Measurements from ENCODE around the gene SORBS2.

Gene SORBS2

GRCh38 chr4:185677637-185678314, 134.2 kb downstream of the SORBS2 start:
- DNase-seq (ENCODE audit: low read depth): no peak

DNA sequence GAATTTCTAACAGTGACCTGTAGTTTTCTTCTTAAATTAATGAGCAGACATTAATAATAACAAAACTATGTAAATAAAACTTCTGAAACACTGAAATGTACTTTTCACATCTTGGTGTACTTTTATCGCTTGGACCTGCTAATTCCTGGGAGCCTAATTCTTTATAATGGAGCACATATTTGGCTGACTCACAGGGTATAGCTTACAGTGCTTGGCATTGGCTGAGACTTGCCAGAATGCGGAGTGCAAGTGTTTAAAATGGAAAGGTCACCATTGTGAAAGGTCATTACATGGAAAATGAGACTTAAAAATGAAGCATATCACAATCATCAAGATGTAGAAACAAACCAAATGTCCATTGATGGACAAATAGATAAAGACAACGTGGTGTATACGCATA, 139.4 kb downstream of the SORBS2 start:
- no peak for DNase-seq (ENCODE audit: low read depth)

DNA sequence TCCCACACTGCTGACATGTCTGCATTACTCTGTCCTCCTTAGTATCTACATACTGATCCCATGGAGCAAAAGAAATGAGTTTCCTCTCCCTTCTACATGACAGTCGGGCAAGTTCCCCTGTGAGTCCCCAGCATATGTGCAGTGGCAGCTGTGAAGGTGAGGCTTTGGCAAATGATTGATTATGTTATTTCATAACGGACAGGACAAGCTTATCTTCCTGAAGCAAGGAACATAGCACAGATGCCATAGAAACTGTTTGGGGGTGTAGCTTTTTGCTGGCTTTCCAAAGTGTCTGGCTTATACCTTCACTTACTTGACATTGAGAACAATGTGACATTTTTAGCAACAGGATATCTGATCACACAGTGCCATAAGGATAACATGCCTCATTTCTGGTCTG, 139.8 kb downstream of the SORBS2 start:
- DNase-seq (ENCODE audit: low read depth): no peak

GRCh38 chr4:185671496-185671895, 140.5 kb downstream of the SORBS2 start:
- DNase-seq (ENCODE audit: low read depth): no peak

DNA sequence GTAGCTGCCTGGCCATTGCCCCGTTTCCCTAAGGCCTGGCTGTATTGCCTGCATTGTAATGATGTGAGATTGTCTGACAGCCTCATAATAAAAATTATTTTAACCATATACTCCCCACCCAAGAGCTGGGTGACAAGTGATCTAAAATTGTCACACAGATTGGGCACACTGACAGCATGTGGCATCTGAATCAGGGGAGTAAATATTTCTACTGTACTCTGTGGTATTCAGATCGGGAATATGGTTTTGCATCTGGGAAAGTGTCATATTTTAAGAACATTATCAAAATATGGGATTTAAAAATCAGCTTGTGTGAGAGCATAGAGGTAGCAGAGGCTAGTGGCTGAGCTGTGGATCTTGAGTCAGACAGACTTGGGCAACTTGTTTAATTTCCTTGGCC, 140.9 kb downstream of the SORBS2 start:
- DNase-seq (ENCODE audit: low read depth): no peak

DNA sequence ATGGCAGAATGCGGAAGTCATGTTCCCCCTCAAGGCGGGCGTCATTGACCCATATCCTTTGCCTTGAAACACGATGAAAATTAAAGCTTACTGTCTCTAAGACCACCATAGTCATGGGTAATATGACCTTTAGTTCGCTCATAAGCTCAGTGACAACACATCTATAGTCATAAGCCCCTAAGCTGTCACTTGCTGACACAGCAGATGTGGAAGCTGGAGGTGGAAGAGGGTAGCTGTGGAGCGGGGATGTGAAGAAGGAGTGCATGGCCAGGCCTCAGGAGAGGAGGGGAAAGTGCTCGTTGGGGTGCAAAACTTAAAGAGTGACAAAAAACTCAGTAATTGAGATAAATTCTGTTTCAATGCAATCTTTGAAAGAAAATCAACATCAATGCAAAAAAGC, 142.7 kb downstream of the SORBS2 start:
- DNase-seq (ENCODE audit: low read depth): no peak

- no peak for DNase-seq (ENCODE audit: low read depth)
Observed at GRCh38 chr4:185666156-185666555, 145.8 kb downstream of the SORBS2 start.

DNA sequence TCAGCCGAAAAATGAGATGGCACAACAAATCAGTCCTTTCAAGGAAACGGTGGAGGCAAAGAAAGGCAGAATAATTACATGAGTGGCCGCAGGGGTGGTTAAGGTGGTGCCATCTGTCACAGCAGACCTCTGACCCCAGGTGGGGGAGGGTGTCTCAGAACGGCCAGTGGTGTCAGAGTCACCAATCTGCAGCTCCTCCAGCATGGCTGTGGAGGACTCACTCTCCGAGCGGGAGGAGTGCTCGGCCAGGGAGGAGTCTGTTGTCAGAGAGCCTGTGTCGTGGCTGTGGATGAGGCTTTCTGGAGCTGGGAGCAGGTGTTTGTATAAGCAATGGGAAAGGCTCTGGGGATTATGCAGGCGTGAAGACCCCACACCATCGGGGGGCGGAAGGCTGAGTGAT, 146.3 kb downstream of the SORBS2 start:
- no peak for DNase-seq (ENCODE audit: low read depth)

DNA sequence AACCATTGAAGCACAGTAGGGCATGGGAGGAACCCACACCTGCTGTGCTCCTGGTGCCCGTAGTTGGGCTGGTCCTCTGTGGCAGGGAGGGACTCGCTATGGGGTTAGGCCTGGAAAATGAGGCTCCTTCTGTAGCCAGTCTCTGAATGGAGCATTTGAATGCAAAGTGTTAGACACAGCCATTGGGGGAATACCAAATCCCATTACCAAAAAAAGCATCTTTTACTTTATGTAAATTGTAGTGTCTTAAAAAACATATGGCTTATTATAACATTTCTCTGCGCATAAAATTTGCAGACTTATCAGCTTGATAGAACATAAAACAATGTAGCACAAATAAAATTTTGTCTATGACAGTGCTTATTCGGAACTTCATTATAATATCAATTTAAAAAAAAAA, 147.5 kb downstream of the SORBS2 start:
- DNase-seq (ENCODE audit: low read depth): no peak

DNA sequence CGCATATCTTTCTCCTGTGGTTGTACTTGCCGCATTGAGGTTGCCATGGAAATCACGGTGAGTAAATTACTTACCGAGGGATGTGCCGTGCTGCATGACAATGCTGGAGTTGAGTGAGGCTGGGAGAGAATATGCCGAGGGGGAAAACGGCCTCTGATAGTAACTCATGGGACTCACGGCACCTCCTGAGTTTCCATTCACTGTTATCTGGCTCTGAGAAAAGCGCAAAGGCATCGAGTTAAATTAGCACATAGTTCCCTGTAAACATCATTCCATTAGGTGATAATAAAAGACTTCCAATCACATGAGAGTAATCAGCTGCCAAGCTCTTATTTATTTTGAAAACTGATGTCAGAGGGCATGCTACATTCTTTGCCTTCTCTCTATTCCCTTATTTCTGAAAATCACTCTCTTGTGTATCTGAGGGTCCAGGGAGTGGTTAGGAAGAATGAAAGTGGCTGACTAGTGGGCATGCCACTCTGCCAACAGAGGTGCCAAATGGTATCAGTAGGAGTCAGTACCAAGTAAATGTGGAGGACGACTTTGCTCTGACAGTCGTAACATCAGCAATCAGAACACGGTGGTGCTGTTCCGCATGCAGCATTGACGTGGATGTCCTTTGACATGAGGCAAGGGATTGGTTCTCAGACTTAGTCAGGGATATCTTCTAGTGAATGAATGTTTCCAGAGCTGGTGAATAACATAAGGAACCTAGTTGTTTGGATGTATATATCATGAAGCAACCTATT, 149.8 kb downstream of the SORBS2 start:
- DNase-seq (ENCODE audit: low read depth): no peak

- no peak for DNase-seq (ENCODE audit: low read depth)
Observed at GRCh38 chr4:185660340-185660739, 151.7 kb downstream of the SORBS2 start.

DNA sequence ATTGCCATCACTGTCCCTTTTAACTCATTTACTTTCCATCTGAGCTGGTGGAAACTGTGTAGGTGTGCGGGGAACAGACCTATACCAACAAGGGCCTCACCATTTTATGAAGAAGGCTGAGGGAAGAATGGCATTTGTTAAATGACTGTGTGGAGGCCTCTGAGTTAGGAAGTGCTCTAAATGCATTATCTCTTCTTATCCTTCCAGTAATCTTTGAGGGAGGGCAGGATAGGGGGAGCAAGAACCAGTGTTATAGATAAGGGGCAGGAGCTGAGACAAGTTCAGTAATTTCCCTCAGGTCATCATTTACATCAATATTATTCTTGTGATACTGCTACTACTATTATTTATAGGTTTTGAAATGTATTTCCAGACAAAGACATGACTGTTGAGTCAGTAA, 154.3 kb downstream of the SORBS2 start:
- no peak for DNase-seq (ENCODE audit: low read depth)

- no peak for DNase-seq (ENCODE audit: low read depth)
Observed at GRCh38 chr4:185657183-185657582, 154.8 kb downstream of the SORBS2 start.

DNA sequence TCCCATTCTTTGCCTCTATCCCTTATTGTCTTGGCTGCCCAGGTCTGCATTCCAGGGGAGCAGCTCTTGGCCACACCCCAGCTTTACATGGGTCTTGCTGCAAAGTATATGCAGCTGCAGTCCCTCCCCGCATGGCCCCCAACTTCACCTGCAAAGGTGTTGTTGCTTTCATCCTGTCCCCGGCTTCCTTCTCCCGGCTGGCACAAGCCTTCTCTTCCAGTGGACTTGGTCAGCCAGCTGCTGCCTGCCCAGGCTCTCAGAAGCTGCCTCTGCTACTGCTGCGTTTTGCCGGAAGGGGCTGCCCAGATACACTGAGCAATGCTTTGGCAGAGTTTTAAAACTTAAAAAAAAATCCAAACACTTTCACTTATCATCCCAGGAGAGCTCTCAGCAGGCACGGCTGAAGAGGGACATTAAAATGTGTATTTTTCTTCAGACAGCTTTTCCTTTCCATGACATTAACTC, 155.5 kb downstream of the SORBS2 start:
- DNase-seq (ENCODE audit: low read depth): peak; percentile 64

DNA sequence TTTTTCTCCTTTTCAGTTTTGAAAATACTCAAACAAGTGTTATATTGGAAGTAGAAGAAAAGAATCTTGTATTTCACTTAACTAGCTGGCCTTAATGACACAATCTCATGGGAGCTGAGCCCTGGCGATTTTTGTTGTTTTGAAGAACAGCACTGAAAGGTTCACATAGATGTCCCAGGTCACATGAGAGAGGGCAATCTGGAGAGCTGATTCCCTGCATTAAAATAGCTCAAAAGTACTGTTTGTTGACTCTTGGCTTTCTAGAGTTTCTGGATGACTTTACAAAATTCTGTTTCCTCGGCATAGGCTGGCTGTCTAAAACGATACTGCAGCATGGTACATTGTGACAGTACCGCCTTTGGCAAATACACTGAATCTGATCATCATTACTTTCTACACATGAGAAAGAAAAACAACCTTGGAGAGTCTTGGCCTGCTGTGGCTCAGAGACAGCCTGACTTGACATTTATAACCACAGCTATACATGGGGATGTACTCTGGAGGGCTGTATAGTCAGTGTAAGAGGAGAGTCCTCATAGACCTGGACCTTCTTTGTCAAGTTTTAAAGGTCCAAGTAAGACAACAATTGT, 156.9 kb downstream of the SORBS2 start:
- DNase-seq (ENCODE audit: low read depth): no peak

GRCh38 chr4:185654311-185654710, 157.7 kb downstream of the SORBS2 start:
- DNase-seq (ENCODE audit: low read depth): no peak

- DNase-seq (ENCODE audit: low read depth): no peak
Observed at GRCh38 chr4:185651851-185652250, 160.1 kb downstream of the SORBS2 start.

DNA sequence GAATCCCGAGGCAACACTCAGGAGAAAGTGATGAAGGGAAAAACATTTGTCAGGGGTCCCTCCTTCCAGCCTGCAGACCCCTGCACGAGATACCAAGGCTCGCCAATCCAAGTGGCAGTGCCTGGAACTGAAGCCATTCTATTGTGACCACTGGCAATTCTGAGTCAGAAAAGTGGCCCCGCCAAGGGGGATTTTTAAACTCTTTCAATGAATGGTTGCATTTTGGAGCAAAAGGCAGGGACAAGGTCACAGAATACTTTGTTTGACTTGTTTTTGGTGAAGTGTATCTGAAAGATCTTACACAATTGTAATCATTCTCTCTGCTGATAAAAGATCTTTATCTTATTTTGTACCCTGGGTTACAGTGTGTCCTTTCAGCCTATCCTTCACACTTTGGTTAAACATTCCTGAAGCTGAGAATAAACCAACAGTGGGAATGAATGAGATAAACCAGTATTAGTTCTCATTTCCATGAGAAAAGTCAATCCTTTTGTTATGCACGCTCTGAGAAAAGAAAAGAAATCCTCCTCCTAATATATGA, 160.8 kb downstream of the SORBS2 start:
- no peak for DNase-seq (ENCODE audit: low read depth)

DNA sequence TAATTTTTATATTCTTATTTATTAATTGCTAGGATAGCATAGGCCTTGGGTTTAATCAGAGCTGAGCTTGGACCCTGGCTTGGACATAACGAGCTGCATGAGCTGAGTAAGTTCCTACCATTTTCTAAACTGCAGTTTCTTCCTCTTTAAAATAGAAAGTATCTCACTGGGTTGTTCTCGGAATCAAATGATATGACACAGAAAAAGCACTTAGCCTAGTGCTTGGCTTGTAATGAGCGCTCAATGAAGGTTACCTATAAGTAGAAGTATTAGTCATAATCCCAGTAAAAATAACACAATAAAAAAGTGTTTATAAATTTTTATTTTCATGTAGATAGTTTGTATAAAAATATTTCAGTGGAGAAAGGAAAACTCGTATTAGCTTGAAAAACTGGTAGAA, 163.4 kb downstream of the SORBS2 start:
- no peak for DNase-seq (ENCODE audit: low read depth)

GRCh38 chr4:185645403-185645802, 166.6 kb downstream of the SORBS2 start:
- DNase-seq (ENCODE audit: low read depth): no peak

- DNase-seq (ENCODE audit: low read depth): no peak
Observed at GRCh38 chr4:185644408-185644807, 167.6 kb downstream of the SORBS2 start.

DNA sequence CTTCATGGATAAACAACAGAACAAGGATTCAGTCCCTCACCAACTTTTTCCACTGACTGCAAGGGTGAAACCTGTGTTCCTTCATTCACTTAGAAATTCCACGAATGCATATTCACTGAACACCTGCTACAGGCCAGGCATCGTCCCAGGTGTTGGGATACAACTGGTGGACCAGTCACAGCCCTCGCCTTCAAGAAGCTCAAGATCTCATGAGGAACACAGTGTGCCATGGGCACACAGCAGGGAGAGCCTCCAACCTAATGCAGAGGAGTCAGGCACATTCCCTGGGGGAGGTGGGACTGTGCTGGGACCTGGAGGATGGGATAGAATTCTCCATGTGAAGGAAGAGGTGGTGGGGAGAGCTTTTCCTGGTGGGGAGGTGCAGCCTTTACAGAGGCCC, 169.1 kb downstream of the SORBS2 start:
- DNase-seq (ENCODE audit: low read depth): no peak
